ENCODE results near the gene APBB2. TPM values are rescaled to one million over a fixed set of nuclear protein-coding genes. Genes with fewer than 3 reads are reported as not detected.
"Not testable (repeated sequence)": the region's sequence is repeated elsewhere in the genome, so short reads cannot be mapped to it uniquely, and the experiment has no call there.

APBB2 gene
- total RNA-seq, 1 experiment from 2014 or later, result 32.9 TPM

GRCh38 chr4:41015016-41015675 is 199.2 kb downstream of the APBB2 start:
- no peak for DNase-seq (ENCODE audit: low read depth)

DNA sequence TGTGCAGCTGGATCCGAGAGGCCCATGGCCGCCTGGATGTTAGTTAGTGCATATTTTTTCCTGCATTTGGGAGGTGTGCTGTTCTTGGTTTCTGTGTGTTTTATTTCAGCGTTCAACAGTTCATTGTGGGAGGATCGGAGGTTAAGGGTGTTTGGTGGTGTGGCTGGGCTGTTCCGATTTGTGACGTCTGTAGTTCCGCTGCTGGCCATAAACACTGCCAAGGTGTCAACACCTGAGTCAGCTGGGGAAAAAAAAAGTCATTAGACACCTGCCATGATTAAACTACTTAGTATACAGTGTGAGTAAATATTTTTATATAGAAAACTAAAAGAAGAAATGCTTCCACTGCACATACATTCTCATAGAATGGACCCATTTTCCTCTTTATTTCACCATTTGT is 200.2 kb downstream of the APBB2 start:
- no peak for DNase-seq (ENCODE audit: low read depth)

DNA sequence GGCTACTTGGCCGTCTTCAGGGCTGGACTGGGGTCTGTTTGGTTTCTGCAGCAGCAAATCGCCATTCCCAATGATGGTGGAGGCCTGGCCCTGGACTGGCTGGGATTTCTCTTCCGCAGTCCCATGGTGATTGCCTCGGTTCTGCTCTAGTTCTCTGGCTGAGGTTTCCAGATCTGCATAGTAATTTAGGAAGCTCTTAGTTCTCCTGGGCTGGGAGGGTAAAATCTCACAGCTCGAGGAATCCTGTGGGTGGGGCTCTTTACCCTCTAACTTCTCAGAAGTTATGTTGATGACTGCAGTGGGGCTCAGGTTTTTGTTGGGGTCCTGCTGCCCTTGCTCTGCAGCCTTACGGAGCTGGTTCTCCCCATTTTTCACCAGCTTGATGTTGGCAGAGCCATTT is 200.6 kb downstream of the APBB2 start:
- no peak for DNase-seq (ENCODE audit: low read depth)

DNA sequence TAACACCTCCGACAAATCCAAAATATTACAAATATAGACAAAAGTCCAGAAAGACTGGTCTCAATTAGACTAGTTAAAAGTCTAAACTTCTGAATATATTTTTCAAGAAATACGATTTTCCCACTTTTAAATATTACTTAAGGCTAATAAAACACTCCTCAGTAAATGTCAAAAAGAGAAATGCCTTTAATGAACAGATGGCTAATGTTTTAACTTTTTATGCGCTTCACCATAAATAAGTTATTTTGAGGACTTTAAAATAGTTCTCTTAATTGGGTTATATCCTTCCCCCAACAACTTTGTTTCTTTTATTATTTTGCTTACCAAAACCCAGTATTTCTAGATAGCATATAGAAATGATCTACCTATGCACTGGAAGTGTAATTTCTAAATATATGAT is 201.4 kb downstream of the APBB2 start:
- DNase-seq (ENCODE audit: low read depth), result no peak

DNA sequence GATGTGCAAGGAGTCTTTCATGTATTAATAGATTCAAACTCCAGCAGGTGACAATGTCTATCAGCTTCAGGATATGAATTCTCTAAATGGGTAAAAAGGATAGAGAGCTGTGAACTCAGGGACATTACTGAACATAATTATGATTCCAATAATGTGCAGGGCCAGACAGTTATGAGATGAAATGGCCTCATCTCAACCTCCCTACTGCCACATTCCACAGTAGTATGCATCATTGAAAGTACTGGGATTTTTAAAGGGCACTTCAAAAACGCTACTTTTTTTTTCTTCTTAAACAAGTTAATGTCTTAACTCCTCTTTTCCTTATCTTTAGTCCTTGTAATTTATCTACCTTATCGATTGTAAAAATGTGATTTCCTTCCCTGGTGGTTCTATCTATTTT is 202.0 kb downstream of the APBB2 start:
- no peak for DNase-seq (ENCODE audit: low read depth)

DNA sequence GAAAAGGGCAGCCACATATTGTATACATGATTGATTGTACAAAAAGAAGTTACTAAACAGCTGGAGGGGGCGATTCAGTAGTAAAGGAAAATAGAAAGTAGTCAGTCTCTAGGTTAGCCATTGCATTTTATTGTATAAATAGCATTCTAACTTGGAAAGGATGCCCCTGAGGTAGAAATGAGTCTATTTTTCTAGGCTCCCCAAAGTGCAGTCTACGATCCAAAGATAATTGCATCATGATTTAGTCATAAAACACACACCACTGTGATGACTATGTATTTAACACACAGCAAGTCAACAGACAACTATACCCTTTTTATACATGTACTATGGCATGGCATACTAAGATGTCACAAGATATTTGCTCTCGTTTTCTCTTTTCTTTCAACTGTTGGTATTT is 204.9 kb downstream of the APBB2 start:
- DNase-seq (ENCODE audit: low read depth), result no peak

DNA sequence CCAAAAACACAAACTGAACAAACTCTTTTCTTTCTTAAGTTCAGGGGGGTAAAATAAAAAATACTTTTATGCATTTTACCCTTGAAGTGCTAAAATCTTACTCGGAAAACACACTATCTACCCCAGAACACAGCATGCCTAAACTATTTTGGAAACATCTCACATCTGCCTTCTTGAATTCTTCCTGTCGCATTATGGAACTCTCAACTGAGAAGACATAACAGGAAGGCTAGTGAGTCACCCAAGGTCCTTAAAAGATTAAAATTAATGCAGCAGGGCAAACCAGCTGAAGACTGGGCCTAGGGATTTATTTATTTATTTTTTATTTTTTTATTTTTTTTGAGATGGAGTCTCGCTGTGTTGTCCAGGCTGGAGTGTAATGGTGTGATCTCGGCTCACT is 208.2 kb downstream of the APBB2 start:
- DNase-seq (ENCODE audit: low read depth), result no peak

DNA sequence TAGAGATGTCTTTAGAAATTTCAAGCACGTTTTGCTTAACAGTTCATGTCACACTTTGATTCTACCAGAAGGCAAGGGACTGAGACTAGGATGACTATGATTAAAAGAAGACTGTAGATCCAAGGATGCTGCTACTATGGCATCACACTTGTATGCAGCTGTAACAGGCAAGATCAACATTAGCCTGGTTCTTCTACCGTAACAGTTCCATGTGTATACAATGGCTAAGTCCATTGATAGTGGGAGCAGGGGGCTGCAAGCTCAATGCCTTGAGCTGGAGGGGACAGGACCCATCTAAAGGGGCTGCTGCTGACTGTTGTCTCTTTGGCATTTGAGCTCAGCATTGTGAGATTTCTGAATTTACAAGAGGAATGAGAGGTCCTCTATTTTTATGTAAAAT is 212.0 kb downstream of the APBB2 start:
- no peak for DNase-seq (ENCODE audit: low read depth)

GRCh38 chr4:41000356-41000755 is 214.0 kb downstream of the APBB2 start:
- DNase-seq (ENCODE audit: low read depth), result no peak

- peak; percentile 86 for DNase-seq (ENCODE audit: low read depth)
These were observed 215.5 kb downstream of the APBB2 start for GRCh38 chr4:40998675-40999358.

DNA sequence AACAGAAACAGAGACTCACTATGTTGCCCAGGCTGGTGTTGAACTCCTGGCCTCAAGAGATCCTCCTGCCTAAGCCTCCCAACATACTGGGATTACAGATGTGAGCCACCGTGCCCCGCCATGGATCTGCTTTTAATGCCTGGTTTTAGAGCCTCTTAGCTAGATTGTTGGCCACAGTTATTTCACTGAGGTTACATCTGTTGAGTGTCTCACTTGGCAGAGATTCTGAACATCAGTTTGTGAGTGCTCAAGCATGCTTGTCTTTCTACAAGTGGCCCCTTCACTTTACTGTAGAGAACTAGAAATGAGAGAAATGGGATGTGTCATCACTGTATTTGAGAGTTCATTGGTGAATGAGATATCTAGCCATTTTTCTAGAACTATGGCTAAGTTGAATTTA is 218.5 kb downstream of the APBB2 start:
- DNase-seq (ENCODE audit: low read depth), result no peak

GRCh38 chr4:40994321-40994720 is 220.0 kb downstream of the APBB2 start:
- peak; percentile 79 for DNase-seq (ENCODE audit: low read depth)

DNA sequence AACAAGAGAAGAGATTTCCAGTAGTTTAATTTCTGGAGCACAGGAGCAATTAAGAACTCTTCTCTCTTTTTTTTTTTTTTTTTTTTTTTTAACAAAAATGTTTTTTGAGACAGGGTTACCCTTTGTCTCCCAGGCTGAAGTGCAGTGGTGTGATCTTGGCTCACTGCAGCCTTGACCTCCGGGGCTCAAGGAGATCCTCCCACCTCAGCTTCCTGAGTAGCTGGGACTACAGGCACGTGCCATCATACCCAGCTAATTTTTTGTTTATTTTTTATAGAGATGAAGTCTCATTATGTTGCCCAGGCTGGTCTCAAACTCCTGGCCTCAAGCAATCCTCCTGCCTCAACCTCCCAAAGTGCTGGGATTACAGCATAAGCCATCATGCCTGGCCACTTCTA is 221.0 kb downstream of the APBB2 start:
- DNase-seq (ENCODE audit: low read depth), result not testable (repeated sequence)

DNA sequence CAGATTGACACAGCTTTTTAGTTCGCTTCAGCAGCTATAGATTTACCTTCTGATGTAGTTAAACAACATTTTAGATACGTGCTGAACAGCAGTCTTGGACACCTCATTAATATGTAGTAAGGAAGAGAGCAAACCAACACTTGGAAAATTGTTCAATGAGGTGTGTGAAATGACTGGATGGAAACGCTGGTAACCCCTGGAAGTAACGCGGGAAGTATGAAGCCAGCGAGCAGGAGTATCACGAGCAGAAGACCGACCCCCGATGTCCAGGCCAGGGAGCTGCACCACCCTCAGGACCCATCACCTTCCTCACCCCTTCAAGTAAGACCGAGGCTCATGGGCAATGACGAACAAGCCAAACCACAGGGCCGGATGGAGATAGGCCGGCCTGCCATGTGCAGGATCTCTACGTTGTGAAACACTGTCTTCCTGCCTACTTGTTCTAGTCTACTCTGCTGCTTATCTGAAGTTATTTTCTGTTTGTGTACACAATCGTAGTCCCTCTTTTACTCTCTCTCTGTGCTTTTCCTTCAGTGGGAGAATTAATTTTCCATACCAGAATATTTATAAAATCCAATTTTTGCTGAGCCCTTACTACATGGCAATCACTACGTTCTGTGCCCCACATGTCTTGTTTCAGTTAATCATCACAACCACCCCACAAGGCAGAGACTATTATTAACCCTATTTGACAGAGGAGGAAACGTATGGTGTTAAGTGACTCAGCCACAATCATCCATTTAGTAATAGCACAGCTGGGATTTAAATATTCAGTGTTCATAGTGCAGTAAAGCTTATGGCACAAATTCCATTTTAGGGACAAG is 221.7 kb downstream of the APBB2 start:
- peak; percentile 75 for DNase-seq (ENCODE audit: low read depth)

GRCh38 chr4:40991908-40992307 is 222.4 kb downstream of the APBB2 start:
- no peak for DNase-seq (ENCODE audit: low read depth)

DNA sequence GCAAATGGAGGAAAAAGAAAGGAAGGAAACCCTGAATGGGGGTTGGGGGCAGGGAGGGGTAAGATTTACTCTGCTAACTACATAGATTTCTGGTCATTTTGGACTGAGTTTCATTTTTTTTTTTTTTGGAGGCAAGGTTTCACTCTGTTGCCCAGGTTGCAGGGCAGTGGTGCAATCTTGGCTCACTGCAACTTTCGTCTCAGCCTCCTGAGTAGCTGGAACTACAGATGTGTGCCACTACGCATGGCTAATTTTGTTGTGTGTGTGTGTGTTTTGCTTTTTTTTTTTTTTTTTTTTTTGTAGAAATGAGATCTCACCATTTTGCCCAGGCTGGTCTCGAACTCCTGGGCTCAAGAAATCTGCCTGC is 223.5 kb downstream of the APBB2 start:
- DNase-seq (ENCODE audit: low read depth), result peak; percentile 46

- peak; percentile 94 for DNase-seq (ENCODE audit: low read depth)
These were observed 224.0 kb downstream of the APBB2 start for GRCh38 chr4:40990236-40990898.

DNA sequence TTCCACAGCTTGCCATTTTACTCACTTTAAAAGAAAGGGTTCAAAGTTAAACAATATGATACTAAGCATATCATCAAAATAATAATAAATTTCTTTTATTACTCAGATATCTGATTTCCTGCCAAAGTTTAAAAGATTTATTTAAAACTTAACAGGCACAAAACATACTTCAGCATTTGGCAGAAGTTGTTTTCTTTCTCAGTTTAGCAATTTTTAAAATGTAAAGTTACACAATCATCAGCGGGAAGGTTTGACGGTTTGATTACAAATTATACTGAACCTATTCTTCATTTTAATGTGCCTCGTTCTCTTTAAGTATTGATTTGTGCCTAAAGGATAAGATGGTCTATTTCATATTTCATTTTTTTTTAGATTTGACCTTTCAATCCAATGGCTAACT is 227.2 kb downstream of the APBB2 start:
- DNase-seq (ENCODE audit: low read depth), result no peak

DNA sequence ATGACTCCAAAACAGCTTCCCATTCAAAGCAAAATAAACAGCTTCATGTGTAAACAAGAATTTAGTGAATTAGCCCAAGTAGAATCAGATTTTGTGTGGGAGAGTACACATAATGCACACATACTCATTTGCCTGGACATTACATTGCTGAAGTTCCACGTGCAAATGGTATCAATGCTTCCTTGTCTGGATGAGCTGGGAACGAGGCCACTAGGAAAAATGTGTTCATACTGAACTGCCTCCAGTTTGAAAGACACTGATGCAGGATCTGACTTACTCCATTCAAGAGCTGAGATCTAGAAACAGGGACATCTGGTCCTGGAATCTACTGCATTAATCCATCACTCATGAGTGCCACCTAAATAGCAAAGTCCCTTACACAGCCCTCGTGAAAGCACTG is 228.0 kb downstream of the APBB2 start:
- DNase-seq (ENCODE audit: low read depth), result no peak

DNA sequence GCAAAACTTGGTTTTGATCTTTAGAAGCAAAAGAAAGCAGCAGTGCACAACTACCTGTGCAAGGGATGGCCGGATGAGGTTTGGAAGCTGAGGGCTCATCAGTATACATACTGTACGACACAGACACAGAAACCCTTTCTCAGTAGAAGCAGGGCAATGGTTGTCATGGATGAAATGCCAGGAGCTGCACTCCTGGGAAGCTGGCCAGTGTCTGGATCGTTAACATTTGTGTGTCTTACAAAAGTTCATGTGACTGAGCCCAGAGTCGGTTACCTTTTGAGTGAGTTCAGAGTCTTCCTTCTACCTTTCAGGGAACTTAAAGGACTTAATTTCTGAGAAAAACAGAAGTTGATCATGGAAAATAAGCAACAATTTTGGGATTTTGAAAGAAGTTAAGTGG is 230.3 kb downstream of the APBB2 start:
- DNase-seq (ENCODE audit: low read depth), result no peak

GRCh38 chr4:40980318-40980883 is 233.9 kb downstream of the APBB2 start:
- DNase-seq (ENCODE audit: low read depth), result peak; percentile 43

DNA sequence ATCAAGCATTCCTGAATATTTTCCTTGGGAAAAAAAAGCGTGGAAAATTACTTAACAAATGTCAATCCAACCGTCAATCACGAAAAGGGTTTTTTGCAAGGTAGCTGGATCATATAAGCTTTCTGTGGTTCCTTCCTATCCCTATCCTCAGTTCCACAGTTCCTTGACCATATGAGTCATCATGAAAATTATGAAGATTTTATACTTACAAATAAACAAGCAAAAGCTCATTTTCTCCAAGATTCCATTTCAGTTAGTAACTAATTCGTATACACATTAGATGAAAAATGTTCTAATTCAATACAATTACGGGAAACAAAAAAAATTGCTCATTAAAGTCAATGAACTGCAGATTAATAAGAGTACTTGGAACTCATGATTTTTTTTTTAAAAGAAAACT is 235.8 kb downstream of the APBB2 start:
- DNase-seq (ENCODE audit: low read depth), result no peak
